Loucy (cell line): ENCODE results near the gene SUCLG2.
A peak's percentile ranks its signal among the peaks of the same experiment; 100 is the strongest.

Experiments
- H2AFZ ChIP-seq: fragments of 200-600 bp; sonication (generic); 2 replicates; pipeline ENCODE4 v1.6.0; 2016; ENCODE audit warnings: antibody characterized with exemption, mild to moderate bottlenecking, low read length, moderate library complexity
- H3F3A ChIP-seq: fragments of 200-600 bp; 2 replicates; pipeline ENCODE4 v1.6.0; 2016; ENCODE audit warnings: antibody characterized with exemption, low read depth, mild to moderate bottlenecking
- H3K27me3 ChIP-seq: fragments of 200-600 bp; sonication (generic); 2 replicates; pipeline ENCODE4 v1.6.1; 2014; ENCODE audit warnings: low read length, mild to moderate bottlenecking; ENCODE audit not compliant: insufficient read depth, poor library complexity, severe bottlenecking
- H3K36me3 ChIP-seq: fragments of 200-600 bp; sonication (generic); 2 replicates; pipeline ENCODE4 v1.6.1; 2016; ENCODE audit warnings: low read length; ENCODE audit not compliant: insufficient read depth
- H3K4me1 ChIP-seq: fragments of 200-600 bp; sonication (generic); 2 replicates; pipeline ENCODE4 v1.5.1; 2014; ENCODE audit warnings: low read length, mild to moderate bottlenecking; ENCODE audit not compliant: insufficient read depth, poor library complexity, severe bottlenecking
- H3K4me2 ChIP-seq: fragments of 200-600 bp; sonication (generic); 2 replicates; pipeline ENCODE4 v1.6.0; 2014; ENCODE audit warnings: antibody characterized with exemption, low read length, low read depth, mild to moderate bottlenecking; ENCODE audit not compliant: poor library complexity, severe bottlenecking
- H3K4me3 ChIP-seq: fragments of 200-600 bp; sonication (generic); 2 replicates; pipeline ENCODE4 v1.5.1; 2014; ENCODE audit warnings: low read length, mild to moderate bottlenecking, mixed read lengths; ENCODE audit not compliant: poor library complexity, severe bottlenecking
- H3K79me2 ChIP-seq: fragments of 200-600 bp; sonication (generic); 2 replicates; pipeline ENCODE4 v1.6.1; 2014; ENCODE audit warnings: low read length; ENCODE audit not compliant: insufficient read depth
- H3K9ac ChIP-seq: fragments of 200-600 bp; sonication (generic); 2 replicates; pipeline ENCODE4 v1.6.0; 2014; ENCODE audit warnings: mild to moderate bottlenecking, low read depth, low read length, moderate library complexity; ENCODE audit not compliant: poor library complexity, severe bottlenecking
- H3K9me2 ChIP-seq: fragments of 200-600 bp; sonication (generic); replicated peaks from 2 replicates; pipeline ENCODE4 v1.6.1; 2016; ENCODE audit warnings: low read depth, low read length, mixed read lengths
- H3K9me3 ChIP-seq: fragments of 200-600 bp; sonication (generic); 2 replicates; pipeline ENCODE4 v1.6.1; 2014; ENCODE audit warnings: mild to moderate bottlenecking, antibody characterized with exemption, low read length, low read depth; ENCODE audit not compliant: insufficient read depth
- H4K20me1 ChIP-seq: fragments of 200-600 bp; sonication (generic); 2 replicates; pipeline ENCODE4 v1.6.0; 2014; ENCODE audit warnings: antibody characterized with exemption, low read length, mild to moderate bottlenecking; ENCODE audit not compliant: insufficient read depth, poor library complexity, severe bottlenecking
- CTCF ChIP-seq: fragments of 200-600 bp; sonication (generic); conservative IDR thresholded peaks from 2 replicates; pipeline ENCODE4 v1.5.1; 2014; ENCODE audit warnings: mild to moderate bottlenecking, antibody characterized with exemption, low read length
- EZH2phosphoT487 ChIP-seq: fragments of 200-600 bp; IDR thresholded peaks from 2 replicates; pipeline ENCODE4 v1.6.1; 2018; ENCODE audit warnings: antibody characterized with exemption, mild to moderate bottlenecking, moderate library complexity, borderline replicate concordance

Gene SUCLG2

GRCh38 chr3:67655364-67656121, 1.1 kb upstream of the SUCLG2 start:
- Histone ChIP-seq H3K4me2 (peak overlapping the region; percentile 92), H3K79me2 (peaks cover 6% of the 10 kb centered on the region; the same call in 1 of the 2 replicates), H2AFZ (no peak overlapping the region; the same call in 1 of the 2 replicates), H3K4me1 (peaks cover 35% of the 10 kb centered on the region), H3K9me3 (no peaks in the 10 kb centered on the region), H3K27me3 (peaks cover 40% of the 10 kb centered on the region), H3F3A (peaks cover 5% of the 10 kb centered on the region; the same call in 1 of the 2 replicates), H3K36me3 (no peaks in the 10 kb centered on the region), H3K9ac (no peak overlapping the region), H4K20me1 (no peaks in the 10 kb centered on the region), H3K4me3 (peak overlapping the region; percentile 77), H3K9me2 (no peaks in the 10 kb centered on the region)
- TF ChIP-seq EZH2phosphoT487 (peak; percentile 79), CTCF (no peak)

- H3K9me3 ChIP-seq = no peaks in the 10 kb centered on the region
- peak overlapping the region; percentile 82 for H2AFZ ChIP-seq
- H3K4me2 ChIP-seq = peak overlapping the region; percentile 92
Measured at GRCh38 chr3:67654844-67655177, 399 bp upstream of the SUCLG2 start.

GRCh38 chr3:67653425-67654098, 850 bp downstream of the SUCLG2 start:
- Histone ChIP-seq H3K9me2 (no peaks in the 10 kb centered on the region), H3K9ac (peak overlapping the region; percentile 85), H3K27me3 (peaks cover 20% of the 10 kb centered on the region), H3K4me3 (peak overlapping the region; percentile 77), H3F3A (peaks cover 5% of the 10 kb centered on the region; the same call in 1 of the 2 replicates), H3K36me3 (no peaks in the 10 kb centered on the region), H4K20me1 (no peaks in the 10 kb centered on the region), H3K4me1 (peaks cover 35% of the 10 kb centered on the region), H3K79me2 (peaks cover 6% of the 10 kb centered on the region; the same call in 1 of the 2 replicates), H3K9me3 (no peaks in the 10 kb centered on the region), H2AFZ (peak overlapping the region; percentile 82), H3K4me2 (peak overlapping the region; percentile 92)
- TF ChIP-seq EZH2phosphoT487 (no peak), CTCF (no peak)

More at GRCh38 chr3:67654844-67655177, 399 bp upstream of the SUCLG2 start:
- Histone ChIP-seq H3K27me3 (peaks cover 33% of the 10 kb centered on the region), H3K79me2 (peaks cover 6% of the 10 kb centered on the region; the same call in 1 of the 2 replicates), H3F3A (peaks cover 5% of the 10 kb centered on the region; the same call in 1 of the 2 replicates), H4K20me1 (no peaks in the 10 kb centered on the region), H3K36me3 (no peaks in the 10 kb centered on the region), H3K4me3 (peak overlapping the region; percentile 77), H3K9ac (peak overlapping the region; percentile 85), H3K4me1 (peaks cover 35% of the 10 kb centered on the region), H3K9me2 (no peaks in the 10 kb centered on the region)
- TF ChIP-seq EZH2phosphoT487 (no peak), CTCF (no peak)
